Testis (tissue), 2 donors: ENCODE data around the gene CHCHD3.

Source experiments
- POLR2A ChIP-seq: fragments of 450-650 bp; IDR thresholded peaks from one replicate; pipeline ENCODE4 v1.6.1; 2017; ENCODE audit warnings: antibody characterized with exemption, mild to moderate bottlenecking, moderate library complexity
- TF ChIP-seq, protein P1 (sequence below), 3 experiments: fragments of 450-650 bp in 2 of 3; fragments of 200-600 bp in 1 of 3; sonication (generic) in 1 of 3; IDR thresholded peaks; one replicate each; pipeline ENCODE4 v1.5.1; 2016 to 2019; ENCODE audit warnings: antibody characterized with exemption in 3 of 3, mild to moderate bottlenecking in 2 of 3, moderate library complexity in 1 of 3

DNA sequence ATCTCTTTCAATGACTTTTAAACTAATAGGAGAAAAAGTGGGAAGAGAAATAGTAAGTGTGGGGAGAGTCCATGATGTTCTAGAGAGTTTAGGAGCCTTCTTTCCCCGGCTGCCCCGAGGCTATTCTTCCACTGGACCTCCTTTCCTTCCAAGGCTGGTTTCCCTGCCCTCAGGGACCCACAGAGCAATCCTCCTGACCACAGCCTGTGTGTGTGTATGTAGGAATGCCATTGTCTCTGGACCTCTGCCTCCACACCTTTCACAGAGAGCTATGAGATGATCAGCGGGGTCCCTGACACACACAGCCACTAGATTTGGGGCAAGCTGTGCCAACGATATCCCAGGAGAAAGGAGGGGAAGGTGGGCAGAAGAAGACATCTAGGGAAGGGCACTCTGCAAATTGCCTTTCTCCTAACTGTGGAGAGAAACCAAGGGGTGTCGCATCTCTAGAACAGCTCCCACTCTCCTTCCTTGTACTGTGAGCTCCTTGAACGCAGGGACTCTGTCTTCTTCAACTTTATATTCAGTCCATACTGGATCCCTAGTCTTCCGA is 13.3 kb upstream of the CHCHD3 start:
- TF ChIP-seq, protein P1, sequence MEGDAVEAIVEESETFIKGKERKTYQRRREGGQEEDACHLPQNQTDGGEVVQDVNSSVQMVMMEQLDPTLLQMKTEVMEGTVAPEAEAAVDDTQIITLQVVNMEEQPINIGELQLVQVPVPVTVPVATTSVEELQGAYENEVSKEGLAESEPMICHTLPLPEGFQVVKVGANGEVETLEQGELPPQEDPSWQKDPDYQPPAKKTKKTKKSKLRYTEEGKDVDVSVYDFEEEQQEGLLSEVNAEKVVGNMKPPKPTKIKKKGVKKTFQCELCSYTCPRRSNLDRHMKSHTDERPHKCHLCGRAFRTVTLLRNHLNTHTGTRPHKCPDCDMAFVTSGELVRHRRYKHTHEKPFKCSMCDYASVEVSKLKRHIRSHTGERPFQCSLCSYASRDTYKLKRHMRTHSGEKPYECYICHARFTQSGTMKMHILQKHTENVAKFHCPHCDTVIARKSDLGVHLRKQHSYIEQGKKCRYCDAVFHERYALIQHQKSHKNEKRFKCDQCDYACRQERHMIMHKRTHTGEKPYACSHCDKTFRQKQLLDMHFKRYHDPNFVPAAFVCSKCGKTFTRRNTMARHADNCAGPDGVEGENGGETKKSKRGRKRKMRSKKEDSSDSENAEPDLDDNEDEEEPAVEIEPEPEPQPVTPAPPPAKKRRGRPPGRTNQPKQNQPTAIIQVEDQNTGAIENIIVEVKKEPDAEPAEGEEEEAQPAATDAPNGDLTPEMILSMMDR (IDR thresholded peaks at IDR 0.05), result no peak
- TF ChIP-seq POLR2A, result no peak
